ENCODE data around the gene TEX51.

Gene TEX51

GRCh38 chr2:126893606-126894005, 5.1 kb upstream of the TEX51 start:
- peak; percentile 47 for DNase-seq

- no peak for DNase-seq
These were observed 4.6 kb upstream of the TEX51 start for GRCh38 chr2:126894082-126894481.

DNA sequence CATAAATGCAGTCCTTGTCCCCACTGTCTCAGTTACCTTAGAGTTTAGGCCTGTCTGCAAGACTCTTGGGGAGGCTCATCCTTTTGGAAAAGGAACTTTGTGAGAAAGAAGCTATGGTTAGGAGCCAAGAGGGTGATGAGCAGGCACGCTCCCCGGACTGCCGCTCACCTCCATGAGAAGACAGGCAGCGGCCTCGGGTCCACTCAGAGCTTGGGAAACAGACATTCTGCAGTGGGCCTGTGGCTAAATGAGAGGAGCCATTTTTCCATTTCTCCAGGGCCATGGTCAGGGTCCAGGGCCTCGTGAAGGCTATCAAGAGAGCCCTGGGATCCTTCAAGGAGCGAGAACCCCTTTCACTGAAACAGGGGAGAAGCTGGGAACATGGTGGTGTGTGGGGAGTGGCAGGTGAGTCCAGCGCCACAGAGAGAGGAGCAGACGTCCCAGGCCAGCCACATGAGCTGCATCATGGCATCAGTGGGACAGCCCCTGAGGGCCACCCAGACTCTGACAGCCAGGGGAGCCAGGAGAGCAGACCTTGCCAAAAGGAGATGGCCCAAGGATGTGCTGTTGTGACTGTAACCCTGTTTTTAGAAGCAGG, 4.0 kb upstream of the TEX51 start:
- DNase-seq = no peak

GRCh38 chr2:126895336-126895735, 3.4 kb upstream of the TEX51 start:
- no peak for DNase-seq

- DNase-seq = no peak
These were observed 2.2 kb upstream of the TEX51 start for GRCh38 chr2:126896471-126896870.

DNA sequence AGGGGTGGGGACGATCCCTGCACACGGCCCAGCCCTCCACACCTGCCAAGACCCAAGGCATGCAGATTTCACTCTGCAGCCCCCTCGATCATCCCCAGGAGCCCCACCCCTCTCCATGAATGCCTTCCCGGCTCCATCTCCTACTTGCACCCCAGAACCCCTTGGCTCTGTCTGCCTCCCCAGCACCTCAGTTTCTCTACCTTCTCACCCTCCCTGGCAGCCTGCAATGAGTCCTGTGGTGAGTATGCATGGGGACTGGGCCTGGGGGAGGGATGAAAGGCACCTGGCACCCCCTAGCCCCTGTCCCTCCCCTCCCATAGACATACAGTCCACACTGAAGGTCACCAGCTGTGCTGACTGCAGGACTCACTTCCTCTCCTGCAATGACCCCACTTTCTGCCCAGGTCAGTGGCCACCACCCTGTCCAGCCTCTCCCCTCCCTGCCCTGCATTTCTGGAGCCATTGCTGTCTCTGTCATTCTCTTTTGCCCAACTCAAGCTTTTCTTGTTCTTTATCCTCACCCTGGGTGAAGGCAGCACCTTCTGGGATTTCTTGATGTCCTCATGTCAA, 1.0 kb downstream of the TEX51 start:
- peak; percentile 21 for DNase-seq

DNA sequence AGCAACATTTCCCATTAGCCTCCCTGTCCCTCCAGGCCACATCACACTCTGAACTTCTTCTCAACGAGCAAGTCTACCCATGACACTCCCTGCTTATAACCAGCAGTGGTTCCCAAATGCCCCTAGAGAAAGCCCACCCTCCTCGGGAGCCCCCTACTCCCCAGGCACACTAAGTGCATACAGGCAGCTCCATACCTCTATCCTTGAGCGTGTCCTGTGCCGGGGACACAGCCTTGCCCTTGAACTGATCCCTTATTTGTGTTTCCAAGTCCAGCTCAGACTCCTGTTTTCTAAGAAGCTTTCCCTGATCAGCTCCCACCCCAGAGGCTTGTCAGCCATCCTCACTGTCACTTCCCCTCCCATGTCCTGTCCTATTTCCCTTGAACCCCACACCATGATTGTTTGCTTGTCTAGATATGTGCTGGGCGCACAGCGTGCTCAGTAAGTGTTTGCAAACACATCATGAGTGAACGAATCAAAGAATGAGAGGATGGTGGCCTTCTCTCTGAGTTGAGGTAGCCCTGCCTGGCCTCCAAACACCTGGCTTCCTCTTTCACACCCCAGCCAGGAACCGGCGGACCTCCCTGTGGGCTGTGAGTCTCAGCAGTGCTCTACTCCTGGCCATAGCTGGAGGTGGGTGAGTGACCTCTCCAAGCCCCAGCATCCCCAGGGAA, 2.1 kb downstream of the TEX51 start:
- DNase-seq = peak; percentile 8

DNA sequence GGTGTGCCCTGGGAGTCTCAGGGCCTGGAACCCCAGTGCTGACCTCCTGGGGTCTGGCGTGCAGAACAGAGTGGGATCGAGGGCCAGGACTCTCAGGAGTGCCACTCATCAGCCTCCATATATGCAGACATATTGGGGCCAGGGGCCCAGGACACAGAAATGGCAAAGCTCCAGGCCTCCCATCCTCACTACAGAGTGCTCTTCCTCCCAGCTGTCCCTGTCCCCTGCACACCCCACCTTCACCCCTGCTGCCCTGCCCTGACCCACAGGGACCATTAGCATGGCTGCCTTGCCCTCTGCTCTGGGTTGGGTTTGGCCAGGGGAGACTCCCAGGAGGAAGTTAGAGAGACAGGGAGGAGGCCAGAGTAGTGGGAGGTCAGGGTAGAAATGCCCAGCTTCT, 2.8 kb downstream of the TEX51 start:
- peak; percentile 8 for DNase-seq

GRCh38 chr2:126902152-126902835, 3.6 kb downstream of the TEX51 start:
- DNase-seq = peak; percentile 48

GRCh38 chr2:126902859-126903258, 4.2 kb downstream of the TEX51 start:
- peak; percentile 46 for DNase-seq

DNA sequence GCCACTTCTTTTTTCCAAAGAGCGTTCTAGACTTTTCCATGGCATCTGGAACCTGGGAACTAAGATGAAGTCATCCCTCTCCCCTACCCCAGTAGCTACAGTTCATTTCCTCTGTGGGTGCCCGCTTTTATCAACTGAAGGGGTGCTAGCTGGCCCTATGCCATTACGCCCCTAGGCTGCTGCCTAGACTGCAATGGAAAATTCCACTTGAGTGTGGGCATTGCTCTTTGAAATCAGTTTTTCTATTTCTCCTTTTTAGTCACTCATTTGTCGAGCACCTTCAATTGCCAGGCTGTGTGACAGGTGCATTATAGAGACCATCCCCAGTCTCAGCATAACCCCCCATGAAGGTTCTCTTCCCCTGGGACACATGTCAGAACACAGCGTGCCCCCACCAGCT, 7.3 kb downstream of the TEX51 start:
- no peak for DNase-seq

DNA sequence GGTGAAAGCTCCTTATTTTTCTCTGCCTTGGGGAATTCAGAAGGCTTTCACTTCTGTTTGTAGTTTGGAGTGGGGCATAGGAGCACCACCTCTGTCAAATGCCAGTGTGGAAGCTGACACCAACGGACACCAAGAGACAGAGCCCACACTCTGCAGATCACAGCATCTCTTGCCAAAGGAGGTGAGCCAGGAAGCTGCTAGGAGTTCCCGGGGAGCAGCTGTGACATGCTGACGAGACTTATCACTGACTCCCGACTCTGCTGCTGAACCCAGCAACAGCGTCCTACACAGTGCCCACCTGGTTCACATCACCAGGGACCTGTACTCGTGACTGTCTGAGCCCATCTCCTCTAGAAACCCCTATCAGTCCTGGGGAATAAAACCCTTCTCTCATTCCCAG, 8.1 kb downstream of the TEX51 start:
- peak; percentile 49 for DNase-seq

DNA sequence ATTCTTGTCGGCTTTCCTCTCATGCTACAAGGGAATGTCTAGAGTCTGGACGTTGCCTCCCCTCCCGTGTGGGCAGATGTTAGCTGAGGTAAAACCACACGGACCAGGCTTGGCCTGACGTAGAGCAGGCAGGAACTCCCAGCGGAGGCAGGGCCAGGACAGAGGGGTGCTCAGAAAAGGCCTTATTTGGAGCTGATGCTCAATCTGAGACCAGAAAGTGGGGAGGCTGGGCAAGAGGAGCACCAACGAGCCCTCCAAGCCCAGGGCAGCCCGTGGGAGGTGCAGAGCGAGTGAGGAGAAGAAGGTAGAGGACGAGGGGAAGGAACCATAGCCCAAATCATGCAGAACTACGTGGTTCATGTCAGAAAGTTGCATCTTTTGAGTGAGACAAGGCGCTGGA, 9.0 kb downstream of the TEX51 start:
- DNase-seq = no peak

GRCh38 chr2:126908721-126909177, 10.1 kb downstream of the TEX51 start:
- DNase-seq = no peak

- no peak for DNase-seq
These were observed 10.7 kb downstream of the TEX51 start for GRCh38 chr2:126909366-126909765.

DNA sequence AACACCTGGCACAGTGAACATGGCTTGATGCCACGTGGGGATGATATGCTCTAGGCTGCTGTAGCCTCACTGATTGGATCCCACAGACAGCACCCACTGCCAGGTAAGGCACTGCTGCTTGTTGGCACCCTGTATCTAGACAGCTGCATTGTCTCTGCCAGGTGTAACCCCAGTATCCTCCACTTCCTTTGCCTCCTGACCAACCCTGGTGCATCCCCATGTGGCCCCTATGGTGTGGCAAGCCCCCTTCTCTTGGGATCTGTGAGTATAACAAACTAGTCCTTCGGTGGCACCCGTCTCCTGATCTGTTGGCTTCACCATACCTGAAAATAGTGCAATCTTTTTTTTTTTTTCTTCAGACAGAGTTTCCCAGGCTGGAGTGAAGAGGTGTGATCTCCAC, 11.1 kb downstream of the TEX51 start:
- no peak for DNase-seq

GRCh38 chr2:126910637-126911036, 11.9 kb downstream of the TEX51 start:
- no peak for DNase-seq

- DNase-seq = no peak
These were observed 12.6 kb downstream of the TEX51 start for GRCh38 chr2:126911111-126911796.

DNA sequence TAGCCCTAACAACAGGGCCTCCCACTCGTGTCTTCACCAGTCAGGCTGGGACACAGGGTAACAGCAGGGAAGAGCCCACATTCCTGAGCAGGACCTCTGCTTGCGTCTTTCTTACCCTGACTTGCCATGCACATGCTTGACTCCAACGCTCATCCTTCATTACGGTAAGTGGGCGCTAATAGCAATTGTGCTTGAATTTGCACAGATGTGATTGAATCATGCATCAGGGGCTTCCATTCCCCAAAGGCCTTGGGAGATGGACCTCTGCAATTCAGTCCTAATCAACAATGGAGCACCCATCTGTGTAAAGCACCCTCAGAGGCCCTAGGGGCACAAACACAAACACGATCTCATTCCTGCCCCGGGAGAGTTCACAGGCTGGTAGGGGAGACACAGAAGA, 13.5 kb downstream of the TEX51 start:
- no peak for DNase-seq

DNA sequence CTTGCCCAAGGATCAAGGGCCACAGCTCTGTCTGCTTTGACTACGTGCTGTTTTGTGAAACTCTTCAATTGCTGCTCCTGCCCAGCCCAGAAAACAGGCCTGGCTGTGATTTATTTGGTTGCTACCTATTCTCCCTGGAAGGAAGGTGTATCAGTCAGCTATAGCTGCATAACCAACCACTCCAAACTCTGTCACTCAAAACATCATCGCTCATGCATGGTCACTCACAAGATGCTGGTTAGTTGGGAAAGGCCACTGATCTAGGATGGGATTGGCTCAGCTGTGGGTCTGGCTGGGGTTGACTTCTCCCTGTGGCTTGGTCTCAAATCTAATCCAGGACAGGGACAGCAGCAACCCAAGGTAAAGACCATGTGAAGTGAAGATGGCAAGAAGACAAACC, 14.6 kb downstream of the TEX51 start:
- DNase-seq = peak; percentile 57

GRCh38 chr2:126913881-126914615, 15.4 kb downstream of the TEX51 start:
- no peak for DNase-seq

GRCh38 chr2:126914811-126915500, 16.3 kb downstream of the TEX51 start:
- peak; percentile 50 for DNase-seq

Data from activated effector memory CD4-positive, alpha-beta T cell treated with anti-CD3 and anti-CD28 coated beads, Interleukin-2, amount 50 U/mL, for 16 hours (primary cell).